Astrocyte of the spinal cord (primary cell): ENCODE data around the gene HIF1AN.
A peak's percentile ranks its signal among the peaks of the same experiment; 100 is the strongest.

Experiments used
- DNase-seq: peaks from one replicate; pipeline ENCODE4 v3.0.0; 2011; ENCODE audit warnings: low read depth, low spot score
- H3K4me3 ChIP-seq: 2 replicates; pipeline ENCODE4 v1.5.1; 2011; ENCODE audit warnings: low read depth, mild to moderate bottlenecking, low read length, moderate library complexity
- CTCF ChIP-seq: IDR thresholded peaks from 2 replicates; pipeline ENCODE4 v1.5.1; 2012; ENCODE audit warnings: low read depth, mild to moderate bottlenecking, low read length, inconsistent platforms
- in situ Hi-C: cut with HindIII; loops from 2 replicates; pipeline ENCODE4 v1.10.0; 2017; ENCODE audit warnings: low sequenced_read_pairs

Gene HIF1AN

GRCh38 chr10:100560248-100560647, 24.5 kb downstream of the HIF1AN start:
- no peak for TF ChIP-seq CTCF
- in situ Hi-C loops: no loop called here
- no peak for DNase-seq
- H3K4me3 ChIP-seq: no peak overlapping the region

GRCh38 chr10:100561005-100561404, 25.3 kb downstream of the HIF1AN start:
- in situ Hi-C loops: no loop called here
- no peak overlapping the region for H3K4me3 ChIP-seq
- DNase-seq: no peak
- no peak for TF ChIP-seq CTCF

- DNase-seq: peak; percentile 53
- no peak overlapping the region for H3K4me3 ChIP-seq
- in situ Hi-C loops: no loop called here
- TF ChIP-seq CTCF: peak; percentile 75
These were observed 26.4 kb downstream of the HIF1AN start for GRCh38 chr10:100562008-100562672.

GRCh38 chr10:100565206-100565985, 29.7 kb downstream of the HIF1AN start:
- DNase-seq: no peak
- no peak for TF ChIP-seq CTCF
- no peak overlapping the region for H3K4me3 ChIP-seq
- in situ Hi-C loops: no loop called here

- in situ Hi-C loops: no loop called here
- DNase-seq: no peak
- no peak overlapping the region for H3K4me3 ChIP-seq
- TF ChIP-seq CTCF: no peak
These were observed 30.8 kb downstream of the HIF1AN start for GRCh38 chr10:100566561-100566960.

GRCh38 chr10:100567249-100567648, 31.5 kb downstream of the HIF1AN start:
- no peak overlapping the region for H3K4me3 ChIP-seq
- in situ Hi-C loops: no loop called here
- no peak for DNase-seq
- no peak for TF ChIP-seq CTCF
